ENCODE data around the gene HIF1A.

The HIF1A gene

DNA sequence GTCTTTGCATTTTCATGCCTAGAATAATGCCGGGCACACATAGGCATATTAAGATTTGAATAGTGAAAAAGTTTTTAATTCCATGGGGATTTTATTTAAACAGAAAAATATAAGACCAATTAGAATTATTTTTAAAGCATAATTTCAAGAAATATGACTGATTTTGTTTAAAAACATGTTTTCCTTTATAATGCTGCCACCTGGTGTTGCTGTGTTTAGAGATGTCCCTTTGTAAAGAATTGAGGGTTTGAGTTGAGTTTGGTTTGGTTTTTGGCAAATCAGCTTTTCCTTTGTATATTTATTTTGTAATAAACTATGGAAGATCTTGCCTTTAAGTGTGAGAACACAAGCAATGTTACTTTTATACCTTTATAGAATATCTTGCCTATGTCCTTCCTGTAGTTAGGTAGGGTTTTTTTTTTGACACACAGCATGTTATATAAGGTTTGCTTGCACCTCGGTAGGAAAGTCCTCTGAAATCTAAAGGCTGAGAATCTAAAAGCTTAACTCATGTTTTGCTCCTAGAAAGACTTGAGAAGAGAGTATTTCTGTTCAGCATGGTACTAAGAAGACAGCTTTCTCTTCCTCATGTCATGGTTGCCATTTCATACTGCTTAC, 35.6 kb downstream of the HIF1A start:
- H3K27me3 ChIP-seq (ENCODE audit: low read length) = no peaks in the 10 kb centered on the region
- H3K4me3 ChIP-seq (ENCODE audit: insufficient read depth, low read length, poor library complexity, severe bottlenecking) = no peak overlapping the region
- H3K79me2 ChIP-seq (ENCODE audit: insufficient read depth, low read length) = peaks cover 6% of the 10 kb centered on the region; the same call in 1 of the 2 replicates
- peaks cover 54% of the 10 kb centered on the region for H3K36me3 ChIP-seq (ENCODE audit: low read length)
- H4K20me1 ChIP-seq (ENCODE audit: low read depth, low read length) = no peaks in the 10 kb centered on the region
- H3K9me3 ChIP-seq (ENCODE audit: insufficient read depth, low read length) = no peaks in the 10 kb centered on the region
- H3K4me2 ChIP-seq (ENCODE audit: low read depth, low read length, poor library complexity, severe bottlenecking) = no peak overlapping the region
- H3K27ac ChIP-seq (ENCODE audit: low read depth, low read length) = peak overlapping the region; percentile 25
- no peaks in the 10 kb centered on the region for H3K9me2 ChIP-seq (replicated peaks; ENCODE audit: insufficient read depth, low read length)
- H2AFZ ChIP-seq (ENCODE audit: low read depth, low read length, severe bottlenecking) = no peak overlapping the region
- H3K9ac ChIP-seq (ENCODE audit: low read length) = no peak overlapping the region
- TF ChIP-seq, protein P1, sequence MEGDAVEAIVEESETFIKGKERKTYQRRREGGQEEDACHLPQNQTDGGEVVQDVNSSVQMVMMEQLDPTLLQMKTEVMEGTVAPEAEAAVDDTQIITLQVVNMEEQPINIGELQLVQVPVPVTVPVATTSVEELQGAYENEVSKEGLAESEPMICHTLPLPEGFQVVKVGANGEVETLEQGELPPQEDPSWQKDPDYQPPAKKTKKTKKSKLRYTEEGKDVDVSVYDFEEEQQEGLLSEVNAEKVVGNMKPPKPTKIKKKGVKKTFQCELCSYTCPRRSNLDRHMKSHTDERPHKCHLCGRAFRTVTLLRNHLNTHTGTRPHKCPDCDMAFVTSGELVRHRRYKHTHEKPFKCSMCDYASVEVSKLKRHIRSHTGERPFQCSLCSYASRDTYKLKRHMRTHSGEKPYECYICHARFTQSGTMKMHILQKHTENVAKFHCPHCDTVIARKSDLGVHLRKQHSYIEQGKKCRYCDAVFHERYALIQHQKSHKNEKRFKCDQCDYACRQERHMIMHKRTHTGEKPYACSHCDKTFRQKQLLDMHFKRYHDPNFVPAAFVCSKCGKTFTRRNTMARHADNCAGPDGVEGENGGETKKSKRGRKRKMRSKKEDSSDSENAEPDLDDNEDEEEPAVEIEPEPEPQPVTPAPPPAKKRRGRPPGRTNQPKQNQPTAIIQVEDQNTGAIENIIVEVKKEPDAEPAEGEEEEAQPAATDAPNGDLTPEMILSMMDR (IDR thresholded peaks at IDR 0.05; ENCODE audit: insufficient read depth, low read length, poor library complexity, severe bottlenecking) = peak; percentile 56
- no peak for TF ChIP-seq EZH2phosphoT487 (conservative IDR thresholded peaks at IDR 0.05; ENCODE audit: low read length)
- H3F3A ChIP-seq (ENCODE audit: insufficient read depth) = peaks cover 29% of the 10 kb centered on the region; the same call in 1 of the 2 replicates

DNA sequence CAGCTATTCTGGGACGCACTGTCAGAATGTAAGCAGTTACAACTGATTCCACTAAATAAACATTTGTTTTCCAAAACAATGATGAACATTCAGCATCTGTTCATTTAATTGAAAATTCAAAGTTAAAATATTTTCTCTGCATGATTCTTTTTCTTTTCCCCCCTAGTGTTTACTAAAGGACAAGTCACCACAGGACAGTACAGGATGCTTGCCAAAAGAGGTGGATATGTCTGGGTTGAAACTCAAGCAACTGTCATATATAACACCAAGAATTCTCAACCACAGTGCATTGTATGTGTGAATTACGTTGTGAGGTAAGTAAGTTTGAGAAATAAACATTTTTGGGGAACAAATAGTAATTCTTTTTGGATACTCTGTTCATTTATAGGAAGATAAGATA, 38.7 kb downstream of the HIF1A start:
- H3K27ac ChIP-seq (ENCODE audit: low read depth, low read length) = no peak overlapping the region
- H3K79me2 ChIP-seq (ENCODE audit: insufficient read depth, low read length) = peaks cover 6% of the 10 kb centered on the region; the same call in 1 of the 2 replicates

DNA sequence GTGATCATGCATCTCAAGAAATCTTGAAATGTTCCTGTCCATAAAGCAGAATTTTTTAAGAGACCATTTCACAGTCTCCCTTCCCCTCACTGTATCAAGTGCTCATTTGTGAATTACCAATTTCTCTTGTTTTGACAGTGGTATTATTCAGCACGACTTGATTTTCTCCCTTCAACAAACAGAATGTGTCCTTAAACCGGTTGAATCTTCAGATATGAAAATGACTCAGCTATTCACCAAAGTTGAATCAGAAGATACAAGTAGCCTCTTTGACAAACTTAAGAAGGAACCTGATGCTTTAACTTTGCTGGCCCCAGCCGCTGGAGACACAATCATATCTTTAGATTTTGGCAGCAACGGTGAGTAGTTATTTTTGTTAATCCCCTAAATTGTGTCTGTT, 41.4 kb downstream of the HIF1A start:
- Histone ChIP-seq H3F3A (ENCODE audit: insufficient read depth) (peaks cover 17% of the 10 kb centered on the region), H3K27me3 (ENCODE audit: low read length) (no peaks in the 10 kb centered on the region), H3K4me3 (ENCODE audit: insufficient read depth, low read length, poor library complexity, severe bottlenecking) (no peak overlapping the region), H3K9ac (ENCODE audit: low read length) (no peak overlapping the region), H3K27ac (ENCODE audit: low read depth, low read length) (peak overlapping the region; percentile 17; the same call in 1 of the 2 replicates), H3K9me3 (ENCODE audit: insufficient read depth, low read length) (no peaks in the 10 kb centered on the region), H4K20me1 (ENCODE audit: low read depth, low read length) (no peaks in the 10 kb centered on the region), H3K36me3 (ENCODE audit: low read length) (peaks cover 72% of the 10 kb centered on the region), H3K9me2 (replicated peaks; ENCODE audit: insufficient read depth, low read length) (no peaks in the 10 kb centered on the region), H3K79me2 (ENCODE audit: insufficient read depth, low read length) (peaks cover 13% of the 10 kb centered on the region; the same call in 1 of the 2 replicates), H2AFZ (ENCODE audit: low read depth, low read length, severe bottlenecking) (no peak overlapping the region), H3K4me2 (ENCODE audit: low read depth, low read length, poor library complexity, severe bottlenecking) (no peak overlapping the region)
- no peak for TF ChIP-seq EZH2phosphoT487 (conservative IDR thresholded peaks at IDR 0.05; ENCODE audit: low read length)
- TF ChIP-seq, protein P1 (IDR thresholded peaks at IDR 0.05; ENCODE audit: insufficient read depth, low read length, poor library complexity, severe bottlenecking) = no peak

More for the DNA sequence above, 38.7 kb downstream of the HIF1A start:
- Histone ChIP-seq H2AFZ (ENCODE audit: low read depth, low read length, severe bottlenecking) (no peak overlapping the region), H3K27me3 (ENCODE audit: low read length) (no peaks in the 10 kb centered on the region), H3K9me2 (replicated peaks; ENCODE audit: insufficient read depth, low read length) (no peaks in the 10 kb centered on the region), H3K4me3 (ENCODE audit: insufficient read depth, low read length, poor library complexity, severe bottlenecking) (no peak overlapping the region), H3K9me3 (ENCODE audit: insufficient read depth, low read length) (no peaks in the 10 kb centered on the region), H3F3A (ENCODE audit: insufficient read depth) (peaks cover 26% of the 10 kb centered on the region; the same call in 1 of the 2 replicates), H3K4me2 (ENCODE audit: low read depth, low read length, poor library complexity, severe bottlenecking) (no peak overlapping the region), H3K36me3 (ENCODE audit: low read length) (peaks cover 58% of the 10 kb centered on the region), H3K9ac (ENCODE audit: low read length) (no peak overlapping the region), H4K20me1 (ENCODE audit: low read depth, low read length) (no peaks in the 10 kb centered on the region)
- TF ChIP-seq, protein P1 (IDR thresholded peaks at IDR 0.05; ENCODE audit: insufficient read depth, low read length, poor library complexity, severe bottlenecking) = no peak
- TF ChIP-seq EZH2phosphoT487 (conservative IDR thresholded peaks at IDR 0.05; ENCODE audit: low read length) = no peak
